OCI-LY7 (cell line): ENCODE results near the gene FOS.

Experiments
- CTCF ChIP-seq: fragments of 200-600 bp; sonication (generic); conservative IDR thresholded peaks from 2 replicates; pipeline ENCODE4 v1.5.1; 2014; ENCODE audit warnings: mild to moderate bottlenecking, antibody characterized with exemption, low read length, moderate library complexity, mixed read lengths
- EZH2phosphoT487 ChIP-seq: fragments of 200-600 bp; sonication (generic); IDR thresholded peaks from 2 replicates; pipeline ENCODE4 v1.6.1; 2018; ENCODE audit warnings: low read depth, borderline replicate concordance, mild to moderate bottlenecking, mixed run types, antibody characterized with exemption, low read length, moderate library complexity, mixed read lengths

- TF ChIP-seq CTCF (no peak), EZH2phosphoT487 (no peak)
Measured at GRCh38 chr14:75285331-75285730, 6.7 kb downstream of the FOS start.
